Fibroblast of gingiva (primary cell): ENCODE data around the gene ARRDC3.
"Not testable (repeated sequence)": the region's sequence is repeated elsewhere in the genome, so short reads cannot be mapped to it uniquely, and the experiment has no call there.

Experiments
- DNase-seq: peaks from one replicate; pipeline ENCODE4 v3.0.0-alpha.2; 2011; ENCODE audit warnings: low read depth

Gene ARRDC3

GRCh38 chr5:91359962-91360609 lies 23.0 kb downstream of the ARRDC3 start:
- DNase-seq = no peak

GRCh38 chr5:91357806-91358205 lies 25.3 kb downstream of the ARRDC3 start:
- DNase-seq = peak; percentile 38

- DNase-seq = no peak
Measured at GRCh38 chr5:91357012-91357634, 26.0 kb downstream of the ARRDC3 start.

- DNase-seq = not testable (repeated sequence)
Measured at GRCh38 chr5:91354867-91355266, 28.2 kb downstream of the ARRDC3 start.

GRCh38 chr5:91352831-91353695 lies 30.1 kb downstream of the ARRDC3 start:
- DNase-seq = no peak

- peak; percentile 23 for DNase-seq
Measured at GRCh38 chr5:91345461-91345860, 37.7 kb downstream of the ARRDC3 start.

- DNase-seq = not testable (repeated sequence)
Measured at GRCh38 chr5:91344661-91345200, 38.4 kb downstream of the ARRDC3 start.

GRCh38 chr5:91343916-91344315 lies 39.2 kb downstream of the ARRDC3 start:
- no peak for DNase-seq

- DNase-seq = not testable (repeated sequence)
Measured at GRCh38 chr5:91342931-91343330, 40.2 kb downstream of the ARRDC3 start.

- DNase-seq = no peak
Measured at GRCh38 chr5:91341154-91341553, 42.0 kb downstream of the ARRDC3 start.

- no peak for DNase-seq
Measured at GRCh38 chr5:91340532-91340931, 42.6 kb downstream of the ARRDC3 start.

- DNase-seq = peak; percentile 72
Measured at GRCh38 chr5:91339063-91339705, 43.9 kb downstream of the ARRDC3 start.

- peak; percentile 28 for DNase-seq
Measured at GRCh38 chr5:91332267-91333045, 50.7 kb downstream of the ARRDC3 start.

GRCh38 chr5:91331705-91332104 lies 51.4 kb downstream of the ARRDC3 start:
- no peak for DNase-seq

GRCh38 chr5:91329283-91329682 lies 53.8 kb downstream of the ARRDC3 start:
- no peak for DNase-seq

GRCh38 chr5:91328743-91329142 lies 54.4 kb downstream of the ARRDC3 start:
- DNase-seq = no peak

GRCh38 chr5:91322981-91323380 lies 60.1 kb downstream of the ARRDC3 start:
- DNase-seq = not testable (repeated sequence)

GRCh38 chr5:91319667-91320066 lies 63.5 kb downstream of the ARRDC3 start:
- no peak for DNase-seq

- no peak for DNase-seq
Measured at GRCh38 chr5:91318724-91319123, 64.4 kb downstream of the ARRDC3 start.
